Islet precursor cell (in vitro differentiated cells): ENCODE measurements around the gene RARS2.

Source experiments
- DNase-seq: peaks from one replicate; pipeline ENCODE4 v3.0.0-alpha.2; 2018

Gene RARS2

DNA sequence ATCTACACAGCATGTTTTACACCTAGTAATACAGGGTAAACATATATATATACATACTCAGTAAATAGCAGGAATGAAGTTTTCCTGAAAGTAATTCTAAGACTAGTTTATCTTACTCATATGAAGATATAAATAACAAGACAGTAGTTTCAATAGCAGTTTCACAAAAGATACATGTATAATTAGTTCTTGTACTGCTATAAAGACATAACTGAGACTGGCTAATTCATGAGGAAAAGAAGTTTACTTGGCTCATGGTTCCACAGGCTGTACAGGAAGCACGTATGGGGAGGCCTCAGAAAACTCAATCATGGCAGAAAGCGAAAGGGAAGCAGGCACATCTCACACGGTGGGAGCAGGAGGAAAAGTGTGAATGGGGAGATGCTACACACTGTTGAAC, 16.9 kb downstream of the RARS2 start:
- DNase-seq, result no peak

DNA sequence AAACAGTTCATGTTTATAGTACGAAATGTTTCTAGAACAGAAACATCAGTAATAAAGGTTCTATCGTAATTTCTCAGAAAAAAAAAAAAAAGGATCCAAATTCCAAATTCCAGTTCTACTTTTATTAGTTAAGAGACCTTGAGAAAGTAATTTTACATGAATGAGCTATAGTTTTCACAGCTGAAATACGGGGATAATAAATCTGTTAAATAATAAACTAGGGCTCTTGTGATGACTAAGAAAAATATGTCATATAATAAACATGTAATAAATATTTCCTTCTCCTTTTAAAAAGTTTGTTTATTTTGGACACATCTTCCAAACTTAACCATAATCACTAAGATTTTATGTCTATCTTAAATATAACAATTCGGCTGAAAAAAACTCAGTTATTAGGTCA, 17.8 kb downstream of the RARS2 start:
- DNase-seq, result no peak

DNA sequence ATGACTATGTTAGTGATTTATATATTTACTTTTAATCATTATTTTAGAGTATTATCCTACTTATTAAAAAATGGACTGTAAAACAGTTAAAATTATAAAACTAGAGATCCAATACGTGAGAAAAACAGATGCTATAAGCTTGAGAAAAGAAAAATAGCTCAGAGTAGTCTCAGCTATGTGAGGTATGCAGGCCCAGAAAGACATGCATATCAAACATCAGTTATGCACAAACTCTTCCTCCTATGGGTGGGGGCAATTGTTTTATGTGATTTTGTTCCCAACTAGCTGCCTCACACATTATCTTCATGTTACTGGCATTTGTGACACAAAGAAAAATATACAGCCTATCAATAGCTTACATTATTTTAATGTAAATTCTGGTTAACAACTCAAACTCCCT, 28.8 kb downstream of the RARS2 start:
- no peak for DNase-seq

DNA sequence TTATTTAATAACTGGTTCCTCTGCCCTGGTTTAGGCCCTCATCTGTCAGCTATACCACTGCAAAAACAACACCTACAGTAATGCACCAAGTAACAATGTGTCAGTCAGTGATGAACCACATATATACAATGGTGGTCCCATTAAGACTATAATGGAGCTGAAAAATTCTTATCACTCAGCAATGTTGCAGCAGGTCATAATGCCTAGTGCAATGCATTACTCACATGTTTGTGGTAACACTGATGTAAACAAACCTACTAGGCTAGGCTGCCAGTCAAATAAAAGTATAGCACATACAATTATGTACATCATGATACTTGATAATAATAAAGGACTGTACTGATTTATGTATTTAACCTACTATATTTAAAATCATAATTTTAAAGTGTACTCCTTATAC, 31.3 kb downstream of the RARS2 start:
- DNase-seq, result no peak

DNA sequence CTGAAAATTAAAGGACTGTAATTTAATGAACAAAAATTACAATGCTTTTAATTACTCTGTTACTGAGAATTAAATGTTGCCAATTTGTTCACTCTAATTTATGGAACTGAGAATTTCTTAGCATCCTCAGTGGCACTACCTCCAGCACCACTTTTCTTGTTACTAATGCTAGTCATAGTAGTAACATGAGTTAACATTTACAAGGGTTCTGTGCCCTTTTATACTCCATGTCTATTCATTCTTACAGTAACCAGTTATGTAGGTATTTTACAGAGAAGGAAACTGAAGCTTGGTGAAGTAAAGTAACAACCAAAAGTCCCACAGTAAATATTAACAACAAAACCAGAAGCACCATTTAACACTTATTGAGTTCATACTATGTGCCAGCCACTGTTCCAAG, 34.3 kb downstream of the RARS2 start:
- no peak for DNase-seq

DNA sequence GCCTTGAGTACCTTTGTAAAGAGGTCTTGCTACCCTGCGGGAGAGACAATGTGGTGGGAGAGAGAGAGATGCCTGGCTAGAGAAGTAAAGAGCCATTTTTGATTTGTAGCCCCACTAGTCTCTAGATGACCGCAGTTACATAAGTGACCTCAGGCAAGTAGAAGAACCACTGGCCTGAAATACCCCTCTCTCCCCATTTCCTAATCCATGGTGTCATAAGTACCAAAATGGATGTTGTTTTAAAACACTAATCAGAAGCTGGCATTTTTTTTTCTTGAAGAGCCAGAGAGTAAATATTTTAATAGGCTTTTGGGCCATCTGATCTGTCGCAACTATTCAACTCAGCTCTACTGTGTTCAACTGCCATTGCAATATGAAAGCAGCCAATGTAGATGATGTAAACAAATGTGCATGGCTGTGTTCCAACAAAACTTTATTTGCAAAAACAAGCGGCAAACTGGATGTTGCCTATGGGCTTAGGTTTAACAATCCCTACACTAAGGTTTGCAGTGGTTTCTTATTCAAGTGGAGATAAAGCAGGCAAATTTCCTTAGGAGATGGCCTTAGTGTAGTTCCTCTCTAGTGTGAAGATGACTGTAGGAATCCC, 36.5 kb downstream of the RARS2 start:
- no peak for DNase-seq

DNA sequence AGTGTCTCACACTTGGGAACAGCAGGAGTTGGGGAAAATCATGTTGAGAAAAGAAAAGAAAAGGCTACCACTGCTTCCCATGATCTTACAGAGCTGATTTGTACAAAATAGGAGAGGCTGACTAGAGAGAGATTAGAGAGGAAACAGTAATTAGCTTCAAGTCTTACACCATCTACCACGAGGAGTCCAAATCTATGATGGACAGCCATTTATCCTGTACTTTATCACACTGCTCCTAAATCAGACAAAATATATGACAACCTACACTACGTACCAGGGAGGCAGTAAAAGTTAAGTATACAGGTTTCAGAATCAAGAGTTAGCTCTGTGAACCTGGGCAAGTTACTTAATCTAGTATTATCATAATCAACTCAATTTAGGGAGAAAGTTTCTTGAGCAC, 38.0 kb downstream of the RARS2 start:
- DNase-seq, result no peak

DNA sequence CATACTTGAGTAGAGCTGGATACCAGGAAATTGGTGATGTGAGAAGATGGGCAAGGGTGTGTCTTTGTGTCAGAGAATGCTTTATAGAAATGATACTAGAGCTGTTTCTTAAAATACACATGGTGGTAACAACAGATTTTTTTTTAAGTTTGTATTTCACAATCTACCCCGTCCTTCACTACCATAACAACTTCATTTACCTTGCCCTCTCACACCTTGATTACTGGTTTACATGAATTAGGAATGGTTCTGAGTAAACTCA, 45.4 kb downstream of the RARS2 start:
- no peak for DNase-seq

DNA sequence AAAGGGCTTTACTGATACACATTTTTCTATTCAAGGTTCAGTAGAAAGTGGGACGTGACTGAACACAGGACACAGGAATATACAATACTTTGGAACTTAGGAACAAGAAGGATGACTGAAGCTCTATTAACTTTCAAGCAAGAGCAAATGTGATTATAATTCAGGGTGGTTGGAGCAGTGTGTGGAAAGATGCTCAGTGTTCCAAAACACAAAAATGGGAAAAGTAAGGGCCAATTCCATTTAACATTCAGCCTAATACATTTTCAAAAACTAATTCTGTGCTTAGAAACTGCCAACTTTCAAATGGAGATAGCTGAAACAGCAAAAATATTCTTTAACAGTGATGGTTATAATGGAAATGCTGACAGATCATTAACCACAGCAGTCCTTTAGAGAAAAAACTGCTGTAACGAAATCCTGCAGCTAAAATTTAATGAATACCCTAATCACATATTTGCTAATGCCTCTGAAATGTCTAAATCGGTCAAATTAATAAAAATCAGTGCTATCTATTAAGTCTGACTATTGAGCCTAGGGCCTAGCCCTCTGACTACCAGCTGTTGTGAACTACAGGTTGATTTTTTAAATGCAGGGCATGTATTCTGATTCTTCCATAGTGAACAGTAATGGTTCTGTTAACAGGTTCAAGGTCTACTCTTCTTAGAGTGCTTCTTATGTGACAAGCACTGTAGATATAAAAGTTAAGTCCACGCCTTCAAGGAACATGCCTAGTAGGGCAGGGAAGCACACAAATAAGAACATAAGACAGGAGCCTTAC, 45.9 kb downstream of the RARS2 start:
- no peak for DNase-seq

DNA sequence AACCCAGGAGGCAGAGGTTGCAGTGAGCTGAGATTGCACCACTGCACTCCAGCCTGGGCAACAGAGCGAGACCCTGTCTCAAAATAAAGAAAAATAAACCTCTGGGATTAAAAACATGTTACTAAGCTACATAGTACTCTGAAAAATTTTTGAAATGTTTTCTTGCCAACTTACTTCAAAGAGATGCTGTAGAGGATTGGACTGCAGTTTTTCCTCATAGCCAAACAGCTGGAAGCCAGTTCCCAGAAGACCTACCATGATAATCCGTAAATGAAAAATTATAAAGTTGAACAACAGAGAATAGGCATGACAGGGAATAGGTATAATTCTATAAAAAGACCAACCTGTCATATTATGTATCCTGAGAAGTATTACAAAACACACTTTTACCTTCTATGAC, 48.0 kb downstream of the RARS2 start:
- no peak for DNase-seq

DNA sequence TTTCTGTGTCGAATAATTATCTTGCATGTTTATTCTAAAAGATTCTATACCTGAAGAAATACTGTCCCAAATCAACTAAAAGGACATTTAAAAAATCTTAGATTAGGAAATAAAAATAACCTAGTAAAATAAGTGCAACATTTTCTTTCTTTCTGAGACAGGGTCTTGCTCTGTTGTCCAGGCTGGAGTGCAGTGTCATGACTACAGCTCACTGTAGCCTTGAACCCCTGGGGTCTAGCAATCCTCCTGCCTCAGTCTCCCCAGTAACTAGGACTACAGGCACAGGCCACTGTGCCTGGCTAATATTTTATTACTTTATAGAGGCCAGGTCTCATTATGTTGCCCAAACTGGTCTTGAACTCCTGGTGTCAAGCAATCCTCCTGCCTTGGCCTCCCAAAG, 48.7 kb downstream of the RARS2 start:
- DNase-seq, result no peak

DNA sequence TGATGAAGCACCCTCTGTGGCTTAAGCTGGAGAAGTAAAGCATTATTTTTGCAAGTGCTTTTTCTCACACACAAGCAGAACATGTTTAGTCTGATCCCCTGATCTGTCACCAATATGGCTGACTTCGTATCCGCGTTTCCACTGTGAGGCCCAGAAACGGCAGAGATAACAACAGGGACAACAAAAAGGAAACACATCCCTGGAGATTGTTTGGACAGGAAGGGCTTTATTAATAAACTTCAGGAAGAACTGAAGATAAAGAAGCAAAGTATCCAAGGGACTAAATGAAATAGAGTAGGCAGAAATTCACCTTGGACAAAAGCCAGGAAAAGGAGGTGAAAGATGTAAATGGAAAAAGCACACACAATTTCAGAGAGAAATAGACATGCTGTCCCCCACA, 49.2 kb downstream of the RARS2 start:
- DNase-seq, result no peak

DNA sequence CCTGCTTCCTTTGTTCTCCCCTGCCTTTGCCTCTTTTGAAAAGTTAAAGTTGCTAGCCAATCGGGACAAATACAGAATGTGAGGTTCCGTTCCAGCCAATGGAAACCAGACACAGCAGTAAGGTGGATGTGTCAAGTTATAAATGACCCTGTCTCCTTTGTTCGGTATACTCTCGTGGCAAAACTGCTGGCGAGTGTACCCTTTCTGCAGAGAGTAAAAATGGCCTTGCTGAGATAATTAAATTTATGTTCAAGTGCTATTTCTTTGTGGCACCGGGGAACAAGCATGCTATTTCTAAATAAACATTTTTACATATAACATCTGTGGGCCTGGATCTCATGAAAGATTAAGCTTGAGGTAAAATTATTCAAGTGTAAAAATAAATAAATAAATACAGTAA, 50.2 kb downstream of the RARS2 start:
- no peak for DNase-seq

DNA sequence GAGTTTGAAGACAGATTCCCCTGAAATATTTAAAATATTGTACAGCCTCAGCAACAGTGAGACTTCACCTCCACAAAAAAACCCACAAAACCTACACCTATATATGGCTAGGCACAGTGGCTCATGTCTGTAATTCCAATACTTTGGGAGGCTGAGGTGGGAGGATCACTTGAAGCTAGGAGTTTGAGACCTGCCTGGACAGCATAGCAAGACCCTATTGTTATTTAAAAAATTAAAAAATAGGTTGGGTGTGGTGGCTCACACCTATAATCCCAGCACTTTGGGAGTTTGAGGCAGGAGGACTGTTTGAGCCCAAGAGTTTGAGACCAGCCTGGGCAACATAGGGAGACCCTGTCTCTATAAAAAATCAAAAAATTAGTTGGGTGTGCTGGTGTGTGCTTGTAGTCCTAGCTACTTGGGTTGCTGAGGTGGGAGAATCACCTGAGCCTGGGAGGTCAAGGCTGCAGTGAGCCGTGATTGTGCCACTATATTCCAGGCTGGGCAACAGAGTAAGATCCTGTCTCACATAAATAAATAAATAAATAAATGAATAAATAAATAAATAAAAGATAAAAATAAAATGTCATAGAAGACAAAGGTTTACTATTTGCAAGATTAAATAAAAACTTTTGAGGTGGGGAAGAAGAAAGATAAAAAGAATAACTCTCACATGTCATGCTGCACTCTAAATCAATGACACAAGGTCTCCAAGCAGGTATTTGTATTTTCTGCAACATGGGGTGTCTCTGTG, 51.1 kb downstream of the RARS2 start:
- no peak for DNase-seq

DNA sequence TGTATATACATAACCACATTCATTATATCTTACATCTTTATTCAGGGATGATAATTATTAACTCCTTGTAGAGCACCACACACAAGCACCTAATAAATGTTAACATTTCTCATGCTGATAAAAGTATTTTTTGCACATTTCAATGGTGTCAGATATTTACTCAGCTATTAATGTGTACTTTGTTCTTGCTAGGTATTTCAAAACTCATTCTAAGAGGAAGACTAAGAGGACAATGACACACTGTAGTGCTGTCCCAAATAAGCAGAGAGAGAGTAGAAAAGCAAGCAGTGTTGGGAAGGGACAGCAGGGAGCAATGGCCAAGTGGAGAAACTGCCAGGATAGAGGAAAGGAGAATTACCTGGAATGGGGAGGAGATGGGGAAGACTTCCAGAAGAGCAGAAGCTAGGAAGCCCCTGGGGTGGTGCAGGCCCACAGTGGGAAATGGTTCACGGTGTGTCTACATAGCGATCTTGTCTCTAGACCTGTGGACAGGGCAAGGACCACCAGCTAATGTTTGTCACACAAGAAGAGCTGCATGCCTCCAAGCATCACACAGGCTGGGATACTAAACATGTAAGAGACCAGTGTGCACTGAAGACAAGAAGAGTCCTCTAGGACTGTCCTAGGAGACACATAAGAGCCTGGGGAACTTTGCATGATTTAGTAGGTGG, 55.3 kb downstream of the RARS2 start:
- no peak for DNase-seq

DNA sequence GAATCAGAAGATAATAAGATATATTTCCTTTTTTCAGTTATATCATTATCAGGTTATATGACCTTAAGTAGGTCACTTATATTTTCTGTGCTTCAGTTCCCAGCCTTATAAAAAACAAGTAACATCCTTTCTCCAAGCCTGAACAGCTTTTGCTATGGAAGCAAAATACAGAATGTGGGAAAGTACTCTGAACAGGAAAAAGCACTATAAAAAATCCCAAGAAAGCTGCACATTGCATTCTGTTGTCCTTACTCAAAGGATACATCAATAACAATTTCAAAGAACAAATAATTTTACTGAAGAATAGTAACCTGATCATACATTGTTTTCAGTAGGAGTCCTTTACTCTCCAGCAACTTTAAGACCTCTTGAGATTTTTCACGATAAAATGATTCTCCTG, 60.6 kb downstream of the RARS2 start:
- no peak for DNase-seq

DNA sequence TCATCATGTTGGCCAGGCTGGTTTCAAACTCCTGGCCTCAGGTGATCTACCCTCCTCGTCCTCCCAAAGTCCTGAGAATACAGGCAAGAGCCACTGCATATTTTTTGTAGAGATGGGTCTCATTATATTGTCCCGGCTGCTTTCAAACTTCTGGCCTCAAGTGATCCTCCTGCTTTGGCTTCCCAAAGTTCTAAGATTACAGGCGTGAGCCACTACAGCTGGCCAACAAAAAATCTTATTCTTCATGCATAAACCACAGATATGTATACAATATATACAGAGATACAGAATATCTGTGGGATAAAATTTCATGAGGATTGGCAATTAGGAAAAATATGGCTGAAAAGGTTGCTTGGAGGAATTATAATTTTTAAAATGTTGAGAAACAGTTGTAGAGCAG, 67.1 kb downstream of the RARS2 start:
- no peak for DNase-seq

DNA sequence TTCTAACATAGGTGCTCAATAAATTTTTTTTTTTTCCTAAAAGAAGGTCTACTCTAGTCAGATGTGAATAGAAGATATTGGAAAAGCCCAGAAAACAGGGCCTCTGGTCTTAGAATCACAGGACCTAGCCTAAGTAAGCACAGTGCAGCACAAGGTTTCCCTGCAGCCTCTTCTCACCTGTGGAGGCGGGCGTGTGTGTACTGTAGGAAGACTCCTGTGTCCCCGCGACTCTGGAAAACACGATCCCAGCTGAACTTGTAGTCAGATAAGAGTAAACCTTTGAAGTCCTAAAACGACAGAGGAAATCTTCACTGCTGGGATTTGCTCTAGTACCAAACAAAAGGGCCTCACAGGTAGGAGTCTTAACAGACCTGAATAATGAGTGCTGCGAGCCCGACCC, 71.3 kb downstream of the RARS2 start:
- DNase-seq, result no peak

DNA sequence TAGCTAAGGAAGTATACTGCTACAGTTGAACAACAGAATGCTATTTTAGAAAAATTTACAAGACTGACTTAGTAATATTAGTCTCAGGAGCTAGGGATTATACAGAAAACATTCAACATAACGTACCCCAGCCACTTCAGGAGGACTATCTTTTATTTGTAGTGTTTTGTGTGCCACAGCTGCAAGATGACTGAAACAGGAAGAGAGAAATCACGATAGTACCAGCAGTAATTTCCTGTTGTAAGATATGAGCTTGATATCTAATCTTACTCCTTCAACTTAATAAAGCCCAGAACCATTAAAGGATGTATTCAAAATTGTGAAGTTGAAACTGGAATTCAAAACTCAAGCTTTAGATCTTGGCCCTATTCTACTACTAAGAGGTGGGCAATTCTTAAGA, 75.0 kb downstream of the RARS2 start:
- no peak for DNase-seq

DNA sequence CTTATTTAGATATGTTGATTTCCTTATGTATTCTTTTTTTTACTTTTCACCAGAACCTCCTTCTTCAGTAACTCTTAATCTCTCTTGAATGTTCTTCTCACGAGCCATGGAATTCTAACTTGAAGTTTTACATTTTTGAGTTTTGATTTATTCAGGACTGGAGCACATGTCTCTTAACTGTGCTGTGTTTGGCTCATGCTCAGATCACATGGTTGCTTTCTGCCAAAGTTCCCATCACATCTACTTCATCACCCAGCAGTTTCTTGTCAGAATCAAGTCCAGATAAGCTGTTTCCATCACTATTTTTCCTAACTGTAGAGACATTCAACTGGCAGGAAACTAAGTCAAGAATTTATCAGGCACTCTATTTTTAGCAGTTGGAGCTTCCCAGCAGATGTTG, 85.3 kb downstream of the RARS2 start:
- no peak for DNase-seq

DNA sequence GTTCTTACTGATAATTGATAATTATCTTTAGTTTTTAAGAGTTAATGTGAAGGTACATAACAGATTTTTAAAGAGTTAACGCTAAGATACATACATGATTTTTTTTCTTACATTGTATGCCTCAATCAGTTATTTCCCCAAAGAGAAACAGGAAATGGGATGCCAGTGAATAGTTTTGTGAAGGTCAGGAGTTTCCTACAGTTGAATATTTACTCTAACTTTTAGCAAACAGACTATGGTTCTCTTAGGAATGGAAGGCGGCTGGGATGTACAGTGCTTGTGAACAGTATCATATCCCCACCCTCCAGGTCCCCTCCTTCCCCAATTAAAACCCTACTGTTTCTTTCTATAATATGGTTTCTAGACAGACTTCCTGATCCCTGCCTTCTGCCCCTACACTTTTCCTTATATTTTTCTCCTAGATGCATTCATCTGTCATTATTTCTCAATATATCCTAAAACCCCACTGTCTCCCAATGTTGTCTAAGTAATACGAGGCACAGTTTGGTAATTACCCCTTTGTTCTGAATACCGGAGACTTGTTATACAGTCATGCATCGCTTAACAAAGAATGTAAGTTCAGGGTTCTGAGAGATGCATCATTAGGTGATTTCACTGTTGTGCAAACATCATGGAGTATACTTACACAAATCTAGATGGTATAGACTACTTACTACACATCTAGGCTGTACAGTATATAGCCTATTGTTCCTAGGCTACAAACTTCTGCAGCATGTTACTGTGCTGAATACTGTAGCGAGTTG, 87.8 kb downstream of the RARS2 start:
- no peak for DNase-seq

DNA sequence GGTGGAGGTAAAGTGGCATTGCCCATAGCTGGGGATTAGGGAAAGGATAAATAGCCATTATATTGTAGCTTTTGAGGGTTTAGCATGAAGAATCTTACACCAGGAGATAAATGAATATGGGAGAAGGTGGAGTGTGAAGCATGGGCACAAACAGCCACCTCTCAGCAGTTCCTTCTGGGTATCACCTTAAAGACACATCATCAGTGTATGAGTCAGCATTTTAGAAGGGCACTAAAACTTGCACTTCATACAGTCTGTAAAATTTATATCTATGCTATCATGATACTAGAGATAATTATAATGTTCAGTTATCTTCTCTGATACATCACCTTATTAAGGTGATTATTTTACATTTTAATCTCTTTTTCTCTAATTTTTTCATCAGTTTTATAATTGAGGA, 91.7 kb downstream of the RARS2 start:
- DNase-seq, result no peak

DNA sequence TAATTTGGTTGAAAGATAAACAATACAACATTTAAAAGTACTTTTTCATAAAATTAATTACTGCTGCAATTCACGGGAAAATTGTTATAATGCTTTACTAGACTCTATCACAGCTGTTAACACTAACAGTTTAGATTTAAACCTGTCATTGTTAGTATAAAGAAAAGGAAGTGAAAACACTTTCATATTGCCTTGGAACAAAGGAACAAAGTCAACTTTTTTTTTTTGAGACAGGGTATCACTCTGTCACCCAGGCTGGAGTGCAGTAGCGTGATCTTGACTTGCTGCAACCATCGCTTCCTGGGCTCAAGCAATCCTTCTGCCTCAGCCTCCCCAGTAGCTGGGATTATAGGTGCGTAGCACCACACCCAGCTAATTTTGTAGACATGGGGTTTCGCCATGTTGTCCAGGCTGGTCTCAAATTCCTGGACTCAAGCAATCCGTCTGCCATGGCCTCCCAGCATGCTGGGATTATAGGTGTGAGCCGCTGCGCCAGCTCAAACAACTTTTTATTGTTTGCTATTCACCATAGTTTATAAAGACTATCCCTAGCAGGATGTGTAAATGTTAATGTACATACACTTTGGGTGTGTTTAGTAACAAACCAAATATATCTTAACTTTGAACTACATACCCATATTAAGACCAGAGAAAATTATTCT, 94.9 kb downstream of the RARS2 start:
- no peak for DNase-seq
